Peyer's patch (tissue), 4 donors: ENCODE results near the gene CAPN1.

Source experiments
- POLR2A ChIP-seq, 2 donors: fragments of 450-650 bp; IDR thresholded peaks; one replicate each; pipeline ENCODE4 v1.5.1; 2017; ENCODE audit warnings: antibody characterized with exemption in 2 of 2, mild to moderate bottlenecking in 2 of 2, moderate library complexity in 2 of 2
- TF ChIP-seq, protein P1 (sequence below), 6 experiments: fragments of 450-650 bp in 4 of 6; fragments of 200-600 bp in 2 of 6; sonication (generic) in 1 of 6; IDR thresholded peaks; one replicate each; pipeline ENCODE4 v1.5.1; 2017 to 2019; ENCODE audit warnings: antibody characterized with exemption in 6 of 6, mild to moderate bottlenecking in 3 of 6, moderate library complexity in 1 of 6

DNA sequence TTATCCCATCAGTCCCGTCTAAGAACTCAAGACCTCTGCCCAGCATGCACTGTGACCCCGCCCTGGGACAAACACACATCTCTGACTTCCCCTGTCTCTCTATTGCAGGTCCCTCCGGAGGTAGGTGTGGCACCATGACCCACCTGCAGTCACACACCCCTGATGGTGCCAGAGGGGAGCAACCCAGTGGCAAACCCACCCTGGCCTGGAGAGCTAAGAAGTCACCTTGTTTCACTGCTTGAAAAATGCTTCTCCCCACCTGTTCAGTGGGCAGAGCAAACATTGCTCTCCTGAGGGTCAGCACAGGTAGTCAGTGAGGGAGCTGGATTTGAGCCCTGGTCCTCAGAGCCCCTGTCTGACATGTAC is 23.9 kb downstream of the CAPN1 start:
- TF ChIP-seq, protein P1, sequence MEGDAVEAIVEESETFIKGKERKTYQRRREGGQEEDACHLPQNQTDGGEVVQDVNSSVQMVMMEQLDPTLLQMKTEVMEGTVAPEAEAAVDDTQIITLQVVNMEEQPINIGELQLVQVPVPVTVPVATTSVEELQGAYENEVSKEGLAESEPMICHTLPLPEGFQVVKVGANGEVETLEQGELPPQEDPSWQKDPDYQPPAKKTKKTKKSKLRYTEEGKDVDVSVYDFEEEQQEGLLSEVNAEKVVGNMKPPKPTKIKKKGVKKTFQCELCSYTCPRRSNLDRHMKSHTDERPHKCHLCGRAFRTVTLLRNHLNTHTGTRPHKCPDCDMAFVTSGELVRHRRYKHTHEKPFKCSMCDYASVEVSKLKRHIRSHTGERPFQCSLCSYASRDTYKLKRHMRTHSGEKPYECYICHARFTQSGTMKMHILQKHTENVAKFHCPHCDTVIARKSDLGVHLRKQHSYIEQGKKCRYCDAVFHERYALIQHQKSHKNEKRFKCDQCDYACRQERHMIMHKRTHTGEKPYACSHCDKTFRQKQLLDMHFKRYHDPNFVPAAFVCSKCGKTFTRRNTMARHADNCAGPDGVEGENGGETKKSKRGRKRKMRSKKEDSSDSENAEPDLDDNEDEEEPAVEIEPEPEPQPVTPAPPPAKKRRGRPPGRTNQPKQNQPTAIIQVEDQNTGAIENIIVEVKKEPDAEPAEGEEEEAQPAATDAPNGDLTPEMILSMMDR (IDR thresholded peaks at IDR 0.05), result no peak
- TF ChIP-seq POLR2A (IDR thresholded peaks at IDR 0.05), result no peak
